ENCODE results near the gene RGS1. TPM values are rescaled to one million over a fixed set of nuclear protein-coding genes. Genes with fewer than 3 reads are reported as not detected.

Gene RGS1
- 100 to 1,000 TPM in 2 of 5 donors, 10 to 100 TPM in 2, 1 to 10 TPM in 1; 7.1 to 439 (median 15.3) TPM for total RNA-seq
- total RNA-seq (2013), result 210 TPM
- total RNA-seq, result 3.5 to 657 (median 147) reads per million in 29 experiments

- DNase-seq, result peak; percentile 10 to 88 (median 59)
- Mint-ChIP-seq H3K9me3 (peaks cover 0 to 8% (median 3%) of the 10 kb centered on the region in 3 donors), H3K27ac (peak within 1 kb of the TSS; percentile 91 to 96), H3K4me1 (peaks cover 72 to 90% (median 88%) of the 10 kb centered on the region in 3 donors), H3K36me3 (peaks cover 35% of the 10 kb centered on the region), H3K27me3 (no peaks in the 10 kb centered on the region), H3K4me3 (peak within 1 kb of the TSS; percentile 75 to 90 (median 81))
- ATAC-seq (replicated peaks in 1 of 4), result peak; percentile 86 to 92 (median 88)
- Histone ChIP-seq H3K36me3 (ENCODE audit: control insufficient read depth in 2 of 2, extremely low read depth in 1 of 2, insufficient read depth in 1 of 2, low read length in 1 of 2) (no peaks in the 10 kb centered on the region), H3K27me3 (replicated peaks in 1 of 2; ENCODE audit: control insufficient read depth in 2 of 2, extremely low read depth in 1 of 2, insufficient read depth in 2 of 2, low read length in 1 of 2) (no peaks in the 10 kb centered on the region), H3K4me3 (ENCODE audit: control insufficient read depth in 1 of 2, extremely low read depth in 1 of 2, low read length in 1 of 2) (peak within 1 kb of the TSS; percentile 31 to 47), H3K9me3 (no peaks in the 10 kb centered on the region), H3K27ac (ENCODE audit: low read length) (peak within 1 kb of the TSS; percentile 71), H3K4me1 (ENCODE audit: control insufficient read depth in 1 of 2, extremely low read depth in 1 of 2, insufficient read depth in 2 of 2, low read length in 2 of 2) (peaks cover 10 to 58% of the 10 kb centered on the region in 2 experiments)
- WGBS (ENCODE audit: insufficient coverage), result 4% methylated on average over 4 of the region's 7 CpGs
- CTCF ChIA-PET, result no interaction called here
- POLR2A ChIA-PET, result no interaction called here
These were observed at the start of gene RGS1 for GRCh38 chr1:192575499-192576189. Gene RGS1, plus strand, starts transcription at chr1:192575773. Its CDS starts 20 bp downstream, at chr1:192575793.

GRCh38 chr1:192527111-192527795 is 48.3 kb upstream of the RGS1 start:
- Histone ChIP-seq H3K4me1 (ENCODE audit: control insufficient read depth in 1 of 2, extremely low read depth in 1 of 2, insufficient read depth in 2 of 2, low read length in 2 of 2) (peaks cover 0 to 4% of the 10 kb centered on the region in 2 experiments), H3K36me3 (ENCODE audit: control insufficient read depth in 2 of 2, extremely low read depth in 1 of 2, insufficient read depth in 1 of 2, low read length in 1 of 2) (no peaks in the 10 kb centered on the region), H3K9me3 (no peaks in the 10 kb centered on the region), H3K4me3 (ENCODE audit: control insufficient read depth in 1 of 2, extremely low read depth in 1 of 2, low read length in 1 of 2) (no peak overlapping the region), H3K27me3 (replicated peaks in 1 of 2; ENCODE audit: control insufficient read depth in 2 of 2, extremely low read depth in 1 of 2, insufficient read depth in 2 of 2, low read length in 1 of 2) (no peaks in the 10 kb centered on the region), H3K27ac (ENCODE audit: low read length) (no peak overlapping the region)
- WGBS (ENCODE audit: insufficient coverage), result 100% methylated on average over 2 of the region's 5 CpGs
- peaks cover 21 to 35% (median 28%) of the 10 kb centered on the region in 3 donors for H3K4me1 Mint-ChIP-seq
- H3K27me3 Mint-ChIP-seq, result no peaks in the 10 kb centered on the region
- DNase-seq (no peak), ATAC-seq (replicated peaks in 1 of 4) (no peak)
- H3K4me3 Mint-ChIP-seq, result no peak overlapping the region
- H3K27ac Mint-ChIP-seq, result no peak overlapping the region
- POLR2A ChIA-PET, result no interaction called here
- CTCF ChIA-PET, result interaction anchor here in 1 of 2 donors (1.1 kb wide), 1 partner anchor 11 kb away, joined by 3 read pairs; no protein-coding TSS in a partner anchor
- H3K36me3 Mint-ChIP-seq, result no peaks in the 10 kb centered on the region
- no peaks in the 10 kb centered on the region for H3K9me3 Mint-ChIP-seq

- Mint-ChIP-seq H3K27ac (no peak overlapping the region), H3K27me3 (no peaks in the 10 kb centered on the region), H3K9me3 (no peaks in the 10 kb centered on the region), H3K4me3 (no peak overlapping the region), H3K36me3 (no peaks in the 10 kb centered on the region), H3K4me1 (peaks cover 21 to 36% (median 28%) of the 10 kb centered on the region in 3 donors)
- POLR2A ChIA-PET, result no interaction called here
- no peaks in the 10 kb centered on the region for H3K36me3 ChIP-seq (ENCODE audit: control insufficient read depth in 2 of 2, extremely low read depth in 1 of 2, insufficient read depth in 1 of 2, low read length in 1 of 2)
- no peaks in the 10 kb centered on the region for H3K27me3 ChIP-seq (replicated peaks in 1 of 2; ENCODE audit: control insufficient read depth in 2 of 2, extremely low read depth in 1 of 2, insufficient read depth in 2 of 2, low read length in 1 of 2)
- DNase-seq, result no peak
- no peak overlapping the region for H3K4me3 ChIP-seq (ENCODE audit: control insufficient read depth in 1 of 2, extremely low read depth in 1 of 2, low read length in 1 of 2)
- no peak overlapping the region for H3K27ac ChIP-seq (ENCODE audit: low read length)
- H3K9me3 ChIP-seq, result no peaks in the 10 kb centered on the region
- CTCF ChIA-PET, result interaction anchor here in 1 of 2 donors (1.1 kb wide), 1 partner anchor 11 kb away, joined by 3 read pairs; no protein-coding TSS in a partner anchor
- peaks cover 0 to 4% of the 10 kb centered on the region in 2 experiments for H3K4me1 ChIP-seq (ENCODE audit: control insufficient read depth in 1 of 2, extremely low read depth in 1 of 2, insufficient read depth in 2 of 2, low read length in 2 of 2)
- ATAC-seq (replicated peaks in 1 of 4), result no peak
These were observed 47.6 kb upstream of the RGS1 start for GRCh38 chr1:192527950-192528349.

- Histone ChIP-seq H3K4me1 (ENCODE audit: control insufficient read depth in 1 of 2, extremely low read depth in 1 of 2, insufficient read depth in 2 of 2, low read length in 2 of 2) (peaks cover 0 to 4% of the 10 kb centered on the region in 2 experiments), H3K36me3 (ENCODE audit: control insufficient read depth in 2 of 2, extremely low read depth in 1 of 2, insufficient read depth in 1 of 2, low read length in 1 of 2) (no peaks in the 10 kb centered on the region), H3K27me3 (replicated peaks in 1 of 2; ENCODE audit: control insufficient read depth in 2 of 2, extremely low read depth in 1 of 2, insufficient read depth in 2 of 2, low read length in 1 of 2) (no peaks in the 10 kb centered on the region), H3K4me3 (ENCODE audit: control insufficient read depth in 1 of 2, extremely low read depth in 1 of 2, low read length in 1 of 2) (no peak overlapping the region), H3K9me3 (no peaks in the 10 kb centered on the region), H3K27ac (ENCODE audit: low read length) (no peak overlapping the region)
- ChIA-PET POLR2A (interaction anchor here (0.6 to 1.2 kb wide), 3 partner anchors 11 to 573 kb away, joined by 3 read pairs; no protein-coding TSS in a partner anchor), CTCF (no interaction called here)
- WGBS (ENCODE audit: insufficient coverage), result 83% methylated on average over 2 of the region's 3 CpGs
- Mint-ChIP-seq H3K27ac (no peak overlapping the region), H3K4me3 (no peak overlapping the region), H3K9me3 (no peaks in the 10 kb centered on the region), H3K36me3 (no peaks in the 10 kb centered on the region), H3K4me1 (peaks cover 21 to 36% (median 28%) of the 10 kb centered on the region in 3 donors), H3K27me3 (no peaks in the 10 kb centered on the region)
- ATAC-seq (replicated peaks in 1 of 4) (no peak), DNase-seq (no peak)
These were observed 46.4 kb upstream of the RGS1 start for GRCh38 chr1:192529031-192529755.

- Histone ChIP-seq H3K9me3 (no peaks in the 10 kb centered on the region), H3K36me3 (ENCODE audit: control insufficient read depth in 2 of 2, extremely low read depth in 1 of 2, insufficient read depth in 1 of 2, low read length in 1 of 2) (no peaks in the 10 kb centered on the region), H3K27ac (ENCODE audit: low read length) (no peak overlapping the region), H3K4me3 (ENCODE audit: control insufficient read depth in 1 of 2, extremely low read depth in 1 of 2, low read length in 1 of 2) (no peak overlapping the region), H3K4me1 (ENCODE audit: control insufficient read depth in 1 of 2, extremely low read depth in 1 of 2, insufficient read depth in 2 of 2, low read length in 2 of 2) (peaks cover 0 to 4% of the 10 kb centered on the region in 2 experiments), H3K27me3 (replicated peaks in 1 of 2; ENCODE audit: control insufficient read depth in 2 of 2, extremely low read depth in 1 of 2, insufficient read depth in 2 of 2, low read length in 1 of 2) (no peaks in the 10 kb centered on the region)
- CTCF ChIA-PET, result no interaction called here
- H3K27me3 Mint-ChIP-seq, result no peaks in the 10 kb centered on the region
- no CpG with 5 or more reads among the region's 1 CpG for WGBS (ENCODE audit: insufficient coverage)
- peak overlapping the region in 1 of 2 donors; percentile 12 for H3K27ac Mint-ChIP-seq
- DNase-seq, result no peak
- POLR2A ChIA-PET, result interaction anchor here (0.6 to 1.2 kb wide), 3 partner anchors 10 to 572 kb away, joined by 3 read pairs; no protein-coding TSS in a partner anchor
- no peaks in the 10 kb centered on the region for H3K9me3 Mint-ChIP-seq
- no peaks in the 10 kb centered on the region for H3K36me3 Mint-ChIP-seq
- ATAC-seq (replicated peaks in 1 of 4), result no peak
- H3K4me1 Mint-ChIP-seq, result peaks cover 21 to 36% (median 28%) of the 10 kb centered on the region in 3 donors
- no peak overlapping the region for H3K4me3 Mint-ChIP-seq
These were observed 45.8 kb upstream of the RGS1 start for GRCh38 chr1:192529811-192530210.

GRCh38 chr1:192530254-192530653 is 45.3 kb upstream of the RGS1 start:
- Histone ChIP-seq H3K27ac (ENCODE audit: low read length) (no peak overlapping the region), H3K9me3 (no peaks in the 10 kb centered on the region), H3K27me3 (replicated peaks in 1 of 2; ENCODE audit: control insufficient read depth in 2 of 2, extremely low read depth in 1 of 2, insufficient read depth in 2 of 2, low read length in 1 of 2) (no peaks in the 10 kb centered on the region), H3K4me3 (ENCODE audit: control insufficient read depth in 1 of 2, extremely low read depth in 1 of 2, low read length in 1 of 2) (no peak overlapping the region), H3K36me3 (ENCODE audit: control insufficient read depth in 2 of 2, extremely low read depth in 1 of 2, insufficient read depth in 1 of 2, low read length in 1 of 2) (no peaks in the 10 kb centered on the region), H3K4me1 (ENCODE audit: control insufficient read depth in 1 of 2, extremely low read depth in 1 of 2, insufficient read depth in 2 of 2, low read length in 2 of 2) (peaks cover 0 to 4% of the 10 kb centered on the region in 2 experiments)
- H3K4me1 Mint-ChIP-seq, result peaks cover 21 to 36% (median 28%) of the 10 kb centered on the region in 3 donors
- ChIA-PET POLR2A (interaction anchor here (0.6 to 0.8 kb wide), 2 partner anchors 10 to 572 kb away, joined by 3 read pairs; no protein-coding TSS in a partner anchor), CTCF (no interaction called here)
- peak overlapping the region; percentile 12 to 46 for H3K27ac Mint-ChIP-seq
- no peaks in the 10 kb centered on the region for H3K27me3 Mint-ChIP-seq
- no peak overlapping the region for H3K4me3 Mint-ChIP-seq
- H3K36me3 Mint-ChIP-seq, result no peaks in the 10 kb centered on the region
- ATAC-seq (replicated peaks in 1 of 4) (peak in 1 of 4 experiments; percentile 38), DNase-seq (peak in 1 of 35 experiments; percentile 32)
- H3K9me3 Mint-ChIP-seq, result no peaks in the 10 kb centered on the region
- WGBS (ENCODE audit: insufficient coverage), result 0% methylated on average over 2 of the region's 2 CpGs

Data from T-cell (primary cell).